CD4-positive, alpha-beta T cell (primary cell): ENCODE results near the gene ARSI. TPM values are rescaled to one million over a fixed set of nuclear protein-coding genes. Genes with fewer than 3 reads are reported as not detected.

Source experiments
- ATAC-seq: fragments of 200-7000 bp; cut with Tn5 transposase; one replicate; pipeline ENCODE4 v1.10.0; 2022; ENCODE audit warnings: mild to moderate bottlenecking; ENCODE audit not compliant: poor library complexity
- CTCF ChIA-PET: fragments of 350-600 bp; sonication (Branson Sonifier 250); formaldehyde crosslinking; loops from one replicate; lab custom pipeline; 2021; ENCODE audit warnings: antibody characterized with exemption, inconsistent platforms; lab: Charles Lee
- POLR2A ChIA-PET: fragments of 350-600 bp; sonication (Branson Sonifier 250); formaldehyde crosslinking; loops from one replicate; lab custom pipeline; 2021; ENCODE audit warnings: antibody characterized with exemption, inconsistent platforms; lab: Charles Lee
- DNase-seq, 14 experiments: peaks; one replicate each; pipeline ENCODE4 v3.0.0-alpha.2; 2013 to 2020; ENCODE audit warnings: mixed read lengths in 2 of 14
- H3K27ac ChIP-seq, 2 donors: one replicate each; pipeline versions ENCODE4 v1.5.1 to v1.7.0; 2013; ENCODE audit warnings: low read length in 2 of 2, low read depth in 1 of 2, mild to moderate bottlenecking in 1 of 2
- H3K27me3 ChIP-seq, 2 experiments: 1 replicate in 1 of 2; 2 replicates in 1 of 2; pipeline versions ENCODE4 v1.6.1 to v1.7.0; 2013; ENCODE audit warnings: low read length in 2 of 2, control low read depth in 1 of 2, mild to moderate bottlenecking in 1 of 2, moderate library complexity in 1 of 2; ENCODE audit not compliant: insufficient read depth in 2 of 2, control insufficient read depth in 1 of 2
- H3K36me3 ChIP-seq: one replicate; pipeline ENCODE4 v1.6.1; 2013; ENCODE audit warnings: low read length, control low read depth; ENCODE audit not compliant: insufficient read depth
- H3K4me1 ChIP-seq: one replicate; pipeline ENCODE4 v1.6.1; 2013; ENCODE audit warnings: low read length, control low read depth; ENCODE audit not compliant: insufficient read depth
- H3K4me3 ChIP-seq: one replicate; pipeline ENCODE4 v1.5.1; 2013; ENCODE audit warnings: mild to moderate bottlenecking, low read length, moderate library complexity
- H3K9me3 ChIP-seq, 2 experiments: 1 replicate in 1 of 2; 2 replicates in 1 of 2; pipeline versions ENCODE4 v1.6.1 to v1.7.0; 2013; ENCODE audit warnings: low read length in 2 of 2, mild to moderate bottlenecking in 2 of 2, control low read depth in 1 of 2, moderate library complexity in 1 of 2; ENCODE audit not compliant: control insufficient read depth in 1 of 2, insufficient read depth in 1 of 2
- H3K27ac Mint-ChIP-seq: one replicate; pipeline ENCODE4 v1.8.0; 2020; ENCODE audit warnings: mixed read lengths
- H3K27me3 Mint-ChIP-seq: one replicate; pipeline ENCODE4 v1.8.0; 2021; ENCODE audit warnings: mixed read lengths
- H3K36me3 Mint-ChIP-seq: one replicate; pipeline ENCODE4 v1.8.0; 2021; ENCODE audit warnings: low read depth, mixed read lengths
- H3K4me1 Mint-ChIP-seq: one replicate; pipeline ENCODE4 v1.8.0; 2021; ENCODE audit warnings: low read depth, mixed read lengths
- H3K4me3 Mint-ChIP-seq: one replicate; pipeline ENCODE4 v1.8.0; 2020; ENCODE audit warnings: mild to moderate bottlenecking, mixed read lengths
- H3K9me3 Mint-ChIP-seq: one replicate; pipeline ENCODE4 v1.8.0; 2020; ENCODE audit warnings: mixed read lengths
- CTCF ChIP-seq: fragments of 200-600 bp; IDR thresholded peaks from one replicate; pipeline ENCODE4 v1.8.0; 2022; ENCODE audit warnings: antibody characterized with exemption, mild to moderate bottlenecking
- intact Hi-C, 2 experiments: fragments of 100-400 bp; cut with DNase I in 1 of 2; cut with micrococcal nuclease in 1 of 2; formaldehyde crosslinking; loops; one replicate each; pipeline versions ENCODE4 v1.15.1 to v1.9.0; 2023 to 2025; cut with DNase I, micrococcal nuclease
- total RNA-seq, 174 experiments: library from RNA in 2 of 174; stranded (reverse) in 2 of 174; gene quantifications; one replicate each; pipeline ENCODE4 v1.2.3 and lab custom pipeline; 2021 to 2026

ARSI gene
- total RNA-seq, 2 experiments from 2014 or later = 0.22 to 0.56 TPM

GRCh38 chr5:150266871-150267291, 35.8 kb downstream of the ARSI start:
- no peak overlapping the region for H3K27ac ChIP-seq
- ATAC-seq (no peak), DNase-seq (no peak)
- TF ChIP-seq CTCF = no peak
- Mint-ChIP-seq H3K9me3 (no peaks in the 10 kb centered on the region), H3K27ac (no peak overlapping the region), H3K4me3 (no peak overlapping the region), H3K4me1 (no peaks in the 10 kb centered on the region), H3K27me3 (no peaks in the 10 kb centered on the region), H3K36me3 (no peaks in the 10 kb centered on the region)
- no peaks in the 10 kb centered on the region for H3K4me1 ChIP-seq
- H3K27me3 ChIP-seq = no peaks in the 10 kb centered on the region
- no peaks in the 10 kb centered on the region for H3K36me3 ChIP-seq
- intact Hi-C loops = no loop called here
- H3K9me3 ChIP-seq = no peaks in the 10 kb centered on the region
- ChIA-PET CTCF (no interaction called here), POLR2A (no interaction called here)
- H3K4me3 ChIP-seq = no peak overlapping the region

GRCh38 chr5:150265870-150266383, 36.8 kb downstream of the ARSI start:
- ATAC-seq (no peak), DNase-seq (no peak)
- H3K9me3 Mint-ChIP-seq = no peaks in the 10 kb centered on the region
- intact Hi-C loops = no loop called here
- ChIA-PET CTCF (no interaction called here), POLR2A (no interaction called here)
- H3K4me1 Mint-ChIP-seq = no peaks in the 10 kb centered on the region
- H3K36me3 Mint-ChIP-seq = no peaks in the 10 kb centered on the region
- no peak overlapping the region for H3K4me3 Mint-ChIP-seq
- no peaks in the 10 kb centered on the region for H3K27me3 Mint-ChIP-seq
- Histone ChIP-seq H3K27me3 (no peaks in the 10 kb centered on the region), H3K4me3 (no peak overlapping the region), H3K36me3 (no peaks in the 10 kb centered on the region), H3K4me1 (no peaks in the 10 kb centered on the region), H3K9me3 (no peaks in the 10 kb centered on the region), H3K27ac (no peak overlapping the region)
- TF ChIP-seq CTCF = no peak
- H3K27ac Mint-ChIP-seq = no peak overlapping the region

GRCh38 chr5:150264667-150265603, 37.8 kb downstream of the ARSI start:
- H3K36me3 Mint-ChIP-seq = no peaks in the 10 kb centered on the region
- intact Hi-C loops = no loop called here
- CTCF ChIA-PET = no interaction called here
- ATAC-seq (no peak), DNase-seq (no peak)
- no peak overlapping the region for H3K4me3 Mint-ChIP-seq
- no peaks in the 10 kb centered on the region for H3K27me3 Mint-ChIP-seq
- no peak overlapping the region for H3K4me3 ChIP-seq
- H3K4me1 Mint-ChIP-seq = no peaks in the 10 kb centered on the region
- POLR2A ChIA-PET = no interaction called here
- H3K27me3 ChIP-seq = no peaks in the 10 kb centered on the region
- no peaks in the 10 kb centered on the region for H3K4me1 ChIP-seq
- H3K27ac ChIP-seq = no peak overlapping the region
- H3K9me3 Mint-ChIP-seq = no peaks in the 10 kb centered on the region
- no peaks in the 10 kb centered on the region for H3K9me3 ChIP-seq
- H3K27ac Mint-ChIP-seq = no peak overlapping the region
- H3K36me3 ChIP-seq = no peaks in the 10 kb centered on the region
- TF ChIP-seq CTCF = no peak
